HG03139 (cell line): ENCODE results near the gene SMARCA4.
A peak's percentile ranks its signal among the peaks of the same experiment; 100 is the strongest.
"Not testable (repeated sequence)": the region's sequence is repeated elsewhere in the genome, so short reads cannot be mapped to it uniquely, and the experiment has no call there.

Experiments used
- ATAC-seq: cut with Tn5 transposase; IDR thresholded peaks from one replicate; pipeline ENCODE4 v1.9.1; 2021; ENCODE audit not compliant: unreplicated experiment

The SMARCA4 gene

DNA sequence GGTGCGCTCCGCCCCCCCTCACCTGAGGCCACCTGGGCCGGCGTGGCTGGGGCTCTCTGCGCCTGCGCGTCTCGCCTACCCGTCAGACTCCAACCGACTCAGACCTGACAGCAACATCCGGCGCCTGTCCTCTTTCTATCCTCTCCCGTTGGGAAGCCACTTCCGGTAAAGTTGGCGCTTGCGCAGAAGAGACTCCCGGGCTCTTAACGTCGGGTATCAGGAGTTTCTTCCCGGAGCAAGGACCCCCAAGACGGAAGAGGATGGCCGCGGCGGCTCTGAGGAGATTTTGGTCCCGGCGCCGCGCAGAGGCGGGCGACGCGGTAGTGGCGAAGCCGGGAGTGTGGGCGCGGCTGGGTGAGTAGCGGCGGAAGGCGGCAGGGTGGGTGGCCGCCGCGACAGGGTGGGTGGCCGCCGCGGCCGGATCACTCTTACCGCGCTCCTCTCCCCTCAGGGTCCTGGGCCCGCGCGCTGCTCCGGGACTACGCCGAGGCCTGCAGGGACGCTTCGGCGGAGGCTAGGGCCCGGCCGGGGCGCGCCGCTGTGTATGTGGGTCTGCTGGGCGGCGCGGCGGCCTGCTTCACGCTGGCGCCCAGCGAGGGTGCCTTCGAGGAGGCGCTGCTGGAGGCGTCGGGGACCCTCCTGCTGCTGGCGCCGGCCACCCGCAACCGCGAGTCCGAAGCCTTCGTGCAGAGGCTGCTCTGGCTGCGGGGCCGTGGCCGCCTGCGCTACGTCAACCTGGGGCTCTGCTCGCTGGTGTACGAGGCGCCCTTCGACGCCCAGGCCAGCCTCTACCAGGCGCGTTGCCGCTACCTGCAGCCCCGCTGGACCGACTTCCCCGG, 32.0 kb upstream of the SMARCA4 start, which contains the start of the genes TIMM29 and YIPF2:
Gene TIMM29 (plus strand): TSS at position 249 of the 839 bp plus-strand sequence. CDS start 12 bp downstream, at position 261.
Gene YIPF2 (minus strand): TSS at position 77 of the 839 bp plus-strand sequence. CDS start 229 bp downstream, outside the sequence.
- ATAC-seq: peak; percentile 60

DNA sequence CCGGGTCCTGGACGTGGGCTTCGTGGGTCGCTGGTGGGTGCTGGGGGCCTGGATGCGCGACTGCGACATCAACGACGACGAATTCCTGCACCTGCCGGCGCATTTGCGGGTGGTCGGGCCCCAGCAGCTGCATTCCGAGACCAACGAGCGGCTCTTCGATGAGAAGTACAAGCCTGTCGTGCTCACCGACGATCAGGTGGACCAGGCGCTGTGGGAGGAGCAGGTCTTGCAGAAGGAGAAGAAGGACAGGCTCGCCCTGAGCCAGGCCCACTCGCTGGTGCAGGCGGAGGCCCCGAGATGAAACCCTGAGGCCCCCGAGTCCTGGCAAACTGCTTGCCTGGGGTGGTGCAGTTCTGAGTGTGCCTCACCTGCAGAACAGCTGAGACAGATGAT, 31.4 kb upstream of the SMARCA4 start:
- ATAC-seq: no peak

DNA sequence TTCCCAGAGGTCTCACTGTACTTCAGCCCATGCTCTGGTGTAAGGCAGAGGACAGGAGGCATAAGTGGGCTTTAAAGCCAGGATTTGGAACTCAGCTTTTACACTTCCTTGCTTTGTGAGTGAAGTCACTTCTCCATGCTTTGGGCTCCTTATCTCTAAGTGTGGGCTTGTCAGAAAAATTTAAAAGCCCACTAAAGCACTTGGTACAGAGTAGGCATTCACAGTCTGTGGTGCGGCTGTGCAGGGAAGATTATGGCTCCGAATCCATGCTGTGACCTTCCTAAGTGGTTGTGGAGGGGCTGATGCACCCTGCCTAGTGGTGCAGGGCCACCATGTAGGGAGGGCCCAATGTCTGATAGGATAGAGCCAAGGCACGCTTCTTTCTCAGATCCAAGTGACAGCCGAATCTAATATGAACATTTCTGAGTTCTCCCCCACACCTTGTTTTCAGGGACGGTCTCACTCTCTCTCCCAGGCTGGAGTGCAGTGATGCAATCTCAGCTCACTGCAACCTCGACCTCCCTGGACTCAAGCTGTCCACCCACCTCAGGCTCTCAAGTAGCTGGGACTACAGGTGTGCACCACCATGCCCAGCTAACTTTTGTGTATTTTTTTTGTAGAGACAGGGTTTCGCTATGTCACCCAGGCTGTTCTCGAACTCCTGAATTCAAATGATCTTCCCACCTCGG, 25.3 kb upstream of the SMARCA4 start:
- ATAC-seq: no peak

DNA sequence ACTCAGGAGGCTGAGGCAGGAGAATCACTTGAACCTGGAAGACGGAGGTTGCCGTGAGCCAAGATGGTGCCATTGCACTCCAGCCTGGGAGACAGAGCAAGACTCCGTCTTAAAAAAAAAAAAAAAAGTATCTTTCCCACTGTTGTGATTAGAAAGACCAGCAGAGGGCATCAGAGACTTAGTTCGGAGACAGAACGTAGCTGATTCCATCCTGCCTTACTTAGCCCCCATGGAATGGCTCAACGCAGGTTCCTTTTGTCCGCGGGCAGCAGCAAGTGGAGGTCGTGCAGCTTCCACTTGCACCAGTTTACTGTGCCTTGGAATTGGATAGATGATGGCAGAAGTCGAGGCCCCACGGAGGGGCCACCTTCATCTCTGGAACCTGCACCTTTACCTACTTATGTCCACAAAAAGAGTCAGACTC, 24.2 kb upstream of the SMARCA4 start:
- ATAC-seq: no peak

DNA sequence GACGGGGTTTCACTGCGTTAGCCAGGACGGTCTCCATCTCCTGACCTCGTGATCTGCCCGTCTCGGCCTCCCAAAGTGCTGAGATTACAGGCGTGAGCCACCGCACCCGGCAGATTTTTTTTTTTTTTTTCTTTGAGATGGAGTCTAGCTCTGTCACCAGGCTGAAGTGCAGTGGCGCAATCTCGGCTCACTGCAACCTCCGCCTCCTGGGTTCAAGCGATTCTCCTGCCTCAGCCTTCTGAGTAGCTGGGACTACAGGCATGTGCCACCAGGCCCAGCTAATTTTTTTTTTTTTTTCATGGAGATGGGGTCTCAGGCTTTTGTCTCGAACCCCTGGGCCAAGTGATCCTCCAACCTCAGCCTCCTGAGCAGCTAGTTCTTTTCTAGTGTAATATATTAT, 19.2 kb upstream of the SMARCA4 start:
- not testable (repeated sequence) for ATAC-seq

DNA sequence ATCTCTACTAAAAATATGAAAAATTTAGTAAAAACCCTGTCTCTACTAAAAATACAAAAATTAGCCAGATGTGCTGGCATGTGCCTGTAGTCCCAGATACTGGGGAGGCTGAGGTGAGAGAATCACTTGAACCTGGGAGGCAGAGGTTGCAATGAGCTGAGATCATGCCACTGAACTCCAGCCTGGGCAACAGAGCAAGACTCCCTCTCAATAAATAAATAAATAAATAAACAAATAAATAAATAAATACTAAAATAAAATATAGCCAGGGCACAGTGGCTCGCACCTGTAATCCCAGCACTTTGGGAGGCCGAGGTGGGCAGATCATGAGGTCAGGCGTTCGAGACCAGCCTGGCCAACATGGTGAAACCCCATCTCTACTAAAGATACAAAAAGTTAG, 17.4 kb upstream of the SMARCA4 start:
- not testable (repeated sequence) for ATAC-seq

- ATAC-seq: no peak
These were observed 15.6 kb upstream of the SMARCA4 start for GRCh38 chr19:10945264-10945663.

- no peak for ATAC-seq
These were observed 13.7 kb upstream of the SMARCA4 start for GRCh38 chr19:10946958-10947657.

DNA sequence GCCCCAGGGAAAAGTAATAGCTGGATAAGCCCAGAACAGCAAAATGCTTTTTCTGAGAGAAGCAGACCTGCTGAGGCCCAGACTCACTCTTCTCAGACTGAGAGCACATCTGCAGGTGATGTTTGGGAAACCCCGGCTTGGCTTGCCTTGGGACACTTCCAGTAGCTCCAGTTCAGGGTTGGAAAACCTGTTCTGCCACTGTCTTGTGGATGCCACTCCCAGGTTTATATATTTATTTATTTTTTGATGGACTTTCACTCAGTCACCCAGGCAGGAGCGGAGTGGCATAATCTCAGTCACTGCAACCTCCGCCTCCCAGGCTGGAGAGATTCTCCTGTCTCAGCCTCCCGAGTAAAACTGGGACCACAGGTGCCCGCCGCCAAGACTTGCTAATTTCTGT, 8.0 kb upstream of the SMARCA4 start:
- no peak for ATAC-seq

DNA sequence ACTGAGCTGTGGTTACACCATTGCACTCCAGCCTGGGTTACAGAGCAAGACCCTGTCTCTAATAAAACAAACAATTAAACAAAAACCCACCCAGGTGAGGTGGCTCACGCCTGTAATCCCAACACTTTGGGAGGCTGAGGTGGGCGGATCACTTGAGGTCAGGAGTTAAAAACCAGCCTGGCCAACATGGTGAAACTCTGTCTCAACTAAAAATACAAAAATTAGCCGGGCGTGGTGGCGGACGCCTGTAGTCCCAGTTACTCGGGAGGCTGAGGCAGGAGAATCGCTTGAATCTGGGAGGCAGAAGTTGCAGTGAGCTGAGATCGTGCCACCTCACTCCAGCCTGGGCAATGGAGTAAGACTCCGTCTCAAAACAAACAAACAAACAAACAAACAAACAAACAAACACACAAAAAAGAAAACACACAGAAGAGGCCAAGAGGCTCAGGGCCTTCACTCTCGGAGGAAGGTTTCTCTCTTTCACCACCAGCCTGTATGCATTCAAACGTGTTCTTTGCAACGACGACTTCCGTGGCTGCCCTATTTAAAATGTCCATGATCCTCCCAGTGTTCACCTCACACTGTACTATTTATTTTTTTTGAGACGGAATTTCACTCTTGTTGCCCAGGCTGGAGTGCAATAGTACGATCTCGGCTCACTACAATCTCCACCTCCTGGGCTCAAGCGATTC, 1.4 kb upstream of the SMARCA4 start:
- ATAC-seq: not testable (repeated sequence)

DNA sequence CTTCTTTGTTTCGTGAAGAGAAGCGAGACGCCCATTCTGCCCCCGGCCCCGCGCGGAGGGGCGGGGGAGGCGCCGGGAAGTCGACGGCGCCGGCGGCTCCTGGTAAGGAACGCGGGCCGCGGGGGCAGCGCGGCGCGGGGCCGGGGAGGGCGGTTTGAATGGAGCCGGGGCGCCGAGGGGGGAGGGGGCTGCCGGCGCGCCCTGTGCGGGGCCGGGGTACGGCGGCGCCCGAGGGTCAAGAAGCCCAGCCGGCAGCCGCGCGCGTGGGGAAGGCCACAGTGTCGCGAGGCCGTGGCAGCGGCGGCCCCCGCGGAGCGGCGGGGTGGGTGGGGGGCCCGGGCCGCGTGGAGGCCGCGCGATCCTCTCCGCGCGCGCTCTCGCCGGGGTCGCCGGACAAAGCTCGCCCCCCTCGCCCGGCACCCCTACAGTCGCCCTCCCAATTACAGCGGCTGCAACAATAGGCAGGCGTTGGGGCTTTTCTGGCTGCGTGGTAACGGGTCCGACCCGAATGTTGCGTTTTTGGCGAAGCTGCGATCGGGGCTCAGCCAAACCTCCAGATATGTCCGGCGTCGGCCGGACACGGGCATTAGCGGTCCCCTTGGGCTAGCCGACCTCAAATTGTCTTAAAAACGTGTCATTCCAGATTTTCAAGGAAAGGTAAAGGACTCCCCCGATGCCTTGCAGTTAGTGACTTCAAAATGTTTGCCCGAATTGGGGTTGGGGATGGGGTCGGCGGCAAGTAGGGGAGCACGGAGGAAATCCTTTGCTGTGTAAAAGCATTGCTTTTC, 437 bp downstream of the SMARCA4 start:
- peak; percentile 30 for ATAC-seq

GRCh38 chr19:10962863-10963262, 2.0 kb downstream of the SMARCA4 start:
- ATAC-seq: no peak

- ATAC-seq: no peak
These were observed 3.0 kb downstream of the SMARCA4 start for GRCh38 chr19:10963865-10964264.

DNA sequence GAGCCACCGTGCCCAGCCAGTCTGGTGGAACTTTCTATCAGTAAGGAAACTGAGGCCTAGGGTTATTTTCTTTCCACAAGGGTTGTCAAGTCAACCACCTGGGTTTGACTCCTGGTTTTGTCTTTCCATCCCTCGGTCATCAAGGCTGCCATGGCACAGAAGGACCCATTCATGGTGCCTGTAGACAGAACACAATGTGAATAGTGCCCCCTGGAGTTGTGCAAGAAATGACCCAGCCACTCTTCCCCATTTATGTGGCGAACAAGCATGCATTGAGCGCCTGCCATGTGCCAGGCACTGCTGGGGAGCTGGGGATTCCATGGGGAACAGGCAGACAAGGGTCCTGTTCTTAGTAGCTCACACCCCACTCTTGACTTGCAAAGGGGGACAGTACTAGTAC, 4.1 kb downstream of the SMARCA4 start:
- ATAC-seq: no peak

DNA sequence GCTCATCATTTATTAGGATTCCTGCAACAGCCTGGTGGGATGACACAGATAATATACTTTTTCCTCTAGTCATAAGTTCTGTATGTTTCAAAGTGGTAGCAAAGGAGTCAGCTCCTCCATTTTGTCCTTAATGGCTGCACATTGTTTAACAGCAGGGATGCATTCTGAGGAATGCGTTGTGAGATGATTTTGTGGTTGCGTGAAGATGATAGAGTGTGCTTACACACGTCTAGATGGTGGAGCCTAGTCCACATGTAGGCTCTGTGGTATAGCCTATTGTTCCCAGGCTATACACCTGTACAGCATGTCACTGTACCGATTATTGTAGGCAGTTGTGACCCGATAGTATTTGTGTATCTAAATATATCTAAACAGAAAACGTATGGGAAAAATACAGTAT, 4.6 kb downstream of the SMARCA4 start:
- no peak for ATAC-seq

DNA sequence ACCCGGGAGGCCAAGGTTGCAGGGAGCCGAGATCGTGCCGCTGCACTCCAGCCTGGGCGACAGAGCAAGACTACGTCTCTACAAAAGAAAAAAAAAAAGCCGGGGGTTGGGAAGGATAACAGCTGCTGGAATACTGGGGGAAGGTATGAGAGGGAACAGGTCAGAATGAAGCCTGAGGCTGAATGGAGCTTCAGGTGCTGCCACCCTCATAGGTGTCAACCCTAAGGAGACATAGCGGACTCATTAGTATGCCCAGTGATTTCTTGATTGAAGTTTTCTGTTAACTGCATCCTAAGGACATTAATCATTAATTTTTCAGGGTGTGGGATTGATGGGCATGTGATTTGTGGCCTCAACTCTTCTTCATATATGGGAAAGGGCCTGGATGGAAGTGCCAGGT, 6.0 kb downstream of the SMARCA4 start:
- ATAC-seq: no peak

DNA sequence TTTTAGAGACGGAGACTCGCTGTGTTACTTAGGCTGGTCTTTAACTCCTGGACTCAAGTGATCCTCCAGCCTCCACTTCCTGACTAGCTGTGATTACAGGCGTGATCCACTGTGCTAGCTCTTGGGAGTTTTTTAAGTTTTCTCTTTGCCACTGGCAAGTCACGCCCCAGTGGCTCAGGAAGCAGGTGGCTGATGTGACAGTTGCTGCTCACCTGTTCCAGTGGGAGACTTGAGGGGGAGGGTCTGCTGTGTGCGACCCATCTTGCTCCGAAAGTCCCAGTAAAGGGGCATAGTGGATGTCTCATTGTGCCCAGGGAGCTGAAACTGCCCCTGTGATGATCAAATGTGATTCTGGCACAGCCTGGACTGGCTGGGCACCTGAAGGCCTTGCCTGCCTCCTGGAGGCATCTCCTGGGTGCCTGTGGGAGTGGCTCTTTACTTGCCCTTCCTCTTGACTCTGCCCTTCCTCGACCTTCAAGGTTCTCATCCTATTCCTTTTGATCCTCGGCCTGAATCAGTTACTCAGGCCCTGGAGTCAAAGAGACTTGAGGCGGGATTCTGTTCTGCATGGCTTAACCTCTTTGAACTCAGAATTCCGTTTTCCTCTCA, 7.8 kb downstream of the SMARCA4 start:
- no peak for ATAC-seq

DNA sequence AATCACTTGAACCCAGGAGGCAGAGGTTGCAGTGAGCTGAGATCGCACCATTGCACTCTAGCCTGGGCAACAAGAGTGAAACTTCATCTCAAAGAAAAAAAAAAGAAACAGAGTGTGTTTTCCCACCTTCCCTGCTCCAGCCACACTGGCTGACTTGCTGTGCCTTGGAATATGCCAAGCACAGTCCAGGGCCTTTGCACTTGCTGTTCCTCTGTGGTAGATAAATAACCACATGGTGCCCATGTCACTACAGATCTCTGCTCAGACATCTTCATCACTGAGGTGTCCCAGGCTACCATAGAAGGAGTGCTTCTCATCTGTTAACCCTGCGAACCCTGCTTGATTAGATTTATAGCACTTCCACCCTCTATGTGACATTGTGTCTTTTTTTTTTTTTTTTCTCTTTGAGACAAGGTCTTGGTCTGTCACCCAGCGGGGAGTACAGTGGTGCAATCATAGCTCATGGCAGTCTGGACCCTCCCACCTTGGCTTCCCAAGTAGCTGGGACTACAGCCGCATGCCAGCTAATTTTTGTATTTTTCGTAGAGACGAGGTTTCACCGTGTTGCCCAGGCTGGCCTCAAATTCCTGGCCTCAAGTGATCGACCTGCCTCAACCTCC, 10.4 kb downstream of the SMARCA4 start:
- no peak for ATAC-seq
